GM18498 (cell line): ENCODE data around the gene CTSZ.
"Not testable (repeated sequence)": the region's sequence is repeated elsewhere in the genome, so short reads cannot be mapped to it uniquely, and the experiment has no call there.

Experiments used
- ATAC-seq: cut with Tn5 transposase; IDR thresholded peaks from one replicate; pipeline ENCODE4 v1.9.1; 2021; ENCODE audit warnings: mild to moderate bottlenecking, moderate library complexity; ENCODE audit not compliant: unreplicated experiment

The CTSZ gene

GRCh38 chr20:58950603-58951002 lies 56.5 kb downstream of the CTSZ start:
- no peak for ATAC-seq

GRCh38 chr20:58947797-58948388 lies 59.2 kb downstream of the CTSZ start:
- ATAC-seq = not testable (repeated sequence)

GRCh38 chr20:58945965-58946631 lies 61.0 kb downstream of the CTSZ start:
- no peak for ATAC-seq
